ENCODE data around the gene IQCK. TPM values are rescaled to one million over a fixed set of nuclear protein-coding genes. Genes with fewer than 3 reads are reported as not detected.
A peak's percentile ranks its signal among the peaks of the same experiment; 100 is the strongest.

IQCK gene
- total and polyA plus RNA-seq, 2 donors (not counting 3 experiments of a cell fraction or from before 2014, with no cell fraction given) = 17.2 to 18.1 TPM

DNA sequence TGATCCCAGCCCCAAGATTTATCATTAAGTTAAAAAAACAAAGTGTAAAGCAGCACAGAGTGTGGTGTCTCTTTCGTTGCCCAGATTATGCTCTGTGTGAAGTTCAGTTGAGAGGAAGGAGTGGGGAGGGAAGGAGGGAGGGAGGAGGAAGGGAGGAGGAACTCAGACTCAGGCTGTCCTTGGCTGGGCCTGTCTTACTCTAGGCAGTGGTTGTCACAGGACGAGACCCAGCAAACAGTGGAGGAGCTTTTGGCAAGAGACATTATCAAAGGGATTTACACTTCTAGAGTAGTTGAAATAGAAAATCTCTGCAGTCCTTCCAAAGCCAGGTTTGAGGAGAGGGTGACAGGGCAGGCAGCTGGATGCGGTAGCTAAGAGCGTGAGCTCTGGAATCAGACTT, 27.9 kb upstream of the IQCK start:
- FAIRE-seq (no peak), DNase-seq (ENCODE audit: low read depth, low spot score) (peak; percentile 8)
- no peaks in the 10 kb centered on the region for H3K9me3 ChIP-seq (replicated peaks; ENCODE audit: control insufficient read depth, insufficient read depth, low read length)
- H3K4me3 ChIP-seq (replicated peaks in 1 of 3; ENCODE audit: insufficient read depth in 1 of 3, low read depth in 1 of 3, low read length in 3 of 3) = no peak overlapping the region
- H4K20me1 ChIP-seq (replicated peaks; ENCODE audit: control insufficient read depth, extremely low read depth, insufficient read depth, low read length) = no peaks in the 10 kb centered on the region
- no peak overlapping the region for H3K9ac ChIP-seq (replicated peaks; ENCODE audit: extremely low read depth, insufficient read depth, low read length)
- ChIA-PET POLR2A (no interaction called here), CTCF (interaction anchor here (1.2 to 1.4 kb wide), 2 partner anchors 89 to 197 kb away, joined by 3 to 4 read pairs; no protein-coding TSS in a partner anchor)
- no peaks in the 10 kb centered on the region for H3K79me2 ChIP-seq (ENCODE audit: control insufficient read depth, insufficient read depth, low read length)
- TF ChIP-seq JUN (IDR thresholded peaks at IDR 0.05; ENCODE audit: borderline replicate concordance, insufficient read depth, insufficient read length, low read depth) = no peak
- TF ChIP-seq FOS (IDR thresholded peaks at IDR 0.05; ENCODE audit: borderline replicate concordance, insufficient read depth, low read length) = no peak
- no peak for TF ChIP-seq GATA2 (IDR thresholded peaks at IDR 0.05; ENCODE audit: insufficient read depth, insufficient read length, low read depth, low read length)
- TF ChIP-seq, protein P1, sequence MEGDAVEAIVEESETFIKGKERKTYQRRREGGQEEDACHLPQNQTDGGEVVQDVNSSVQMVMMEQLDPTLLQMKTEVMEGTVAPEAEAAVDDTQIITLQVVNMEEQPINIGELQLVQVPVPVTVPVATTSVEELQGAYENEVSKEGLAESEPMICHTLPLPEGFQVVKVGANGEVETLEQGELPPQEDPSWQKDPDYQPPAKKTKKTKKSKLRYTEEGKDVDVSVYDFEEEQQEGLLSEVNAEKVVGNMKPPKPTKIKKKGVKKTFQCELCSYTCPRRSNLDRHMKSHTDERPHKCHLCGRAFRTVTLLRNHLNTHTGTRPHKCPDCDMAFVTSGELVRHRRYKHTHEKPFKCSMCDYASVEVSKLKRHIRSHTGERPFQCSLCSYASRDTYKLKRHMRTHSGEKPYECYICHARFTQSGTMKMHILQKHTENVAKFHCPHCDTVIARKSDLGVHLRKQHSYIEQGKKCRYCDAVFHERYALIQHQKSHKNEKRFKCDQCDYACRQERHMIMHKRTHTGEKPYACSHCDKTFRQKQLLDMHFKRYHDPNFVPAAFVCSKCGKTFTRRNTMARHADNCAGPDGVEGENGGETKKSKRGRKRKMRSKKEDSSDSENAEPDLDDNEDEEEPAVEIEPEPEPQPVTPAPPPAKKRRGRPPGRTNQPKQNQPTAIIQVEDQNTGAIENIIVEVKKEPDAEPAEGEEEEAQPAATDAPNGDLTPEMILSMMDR (IDR thresholded peaks at IDR 0.05; ENCODE audit: extremely low read depth in 1 of 2, insufficient read depth in 1 of 2, low read depth in 1 of 2, low read length in 2 of 2) = no peak
- no peak for TF ChIP-seq MYC (IDR thresholded peaks at IDR 0.05; ENCODE audit: low read depth, low read length)
- TF ChIP-seq, protein P2, sequence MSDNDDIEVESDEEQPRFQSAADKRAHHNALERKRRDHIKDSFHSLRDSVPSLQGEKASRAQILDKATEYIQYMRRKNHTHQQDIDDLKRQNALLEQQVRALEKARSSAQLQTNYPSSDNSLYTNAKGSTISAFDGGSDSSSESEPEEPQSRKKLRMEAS (IDR thresholded peaks at IDR 0.05; ENCODE audit: insufficient read depth, insufficient read length) = no peak
- TF ChIP-seq POLR2AphosphoS5 (IDR thresholded peaks at IDR 0.05; ENCODE audit: insufficient read depth, low read depth, low read length) = no peak
- no peak for TF ChIP-seq POLR2A (IDR thresholded peaks at IDR 0.05; ENCODE audit: low read depth, low read length)
- no peak for TF ChIP-seq EZH2 (IDR thresholded peaks at IDR 0.05; ENCODE audit: borderline replicate concordance, low read depth, low read length, severe bottlenecking)
- H2AFZ ChIP-seq (ENCODE audit: low read depth, low read length) = no peak overlapping the region
- peaks cover 9 to 11% of the 10 kb centered on the region in 2 experiments for H3K36me3 ChIP-seq (ENCODE audit: control insufficient read depth in 2 of 2, extremely low read depth in 1 of 2, insufficient read depth in 2 of 2, low read length in 2 of 2)
- intact Hi-C loops (cut with micrococcal nuclease) = loop anchor here (10.0 kb wide), 1 partner anchor 85 kb away; no protein-coding TSS in a partner anchor
- no peaks in the 10 kb centered on the region for H3K4me1 ChIP-seq (ENCODE audit: control insufficient read depth, extremely low read depth, insufficient read depth, low read length)
- H3K4me2 ChIP-seq (ENCODE audit: insufficient read depth, low read length) = no peak overlapping the region
- no peak overlapping the region for H3K27ac ChIP-seq (ENCODE audit: insufficient read depth, low read depth, low read length)
- dilution Hi-C loops (cut with MboI; ENCODE audit: extremely low pct_ligation_motif_present, low sequenced_read_pairs) = no loop called here
- no peaks in the 10 kb centered on the region for H3K9me1 ChIP-seq (replicated peaks; ENCODE audit: control insufficient read depth, extremely low read depth, insufficient read depth, low read length)
- H3K27me3 ChIP-seq (ENCODE audit: control insufficient read depth in 2 of 2, insufficient read depth in 2 of 2, low read length in 2 of 2) = no peaks in the 10 kb centered on the region
- no TSS peak for BruUV-seq (replicated peaks)

All from endothelial cell of umbilical vein (primary cell).